ENCODE measurements around the gene UBXN11.

Gene UBXN11
- total RNA-seq, result 31.2 to 60.2 (median 51.6) reads per million in 4 donors

- peak; percentile 80 to 96 (median 89) for DNase-seq
These were observed at the start of gene UBXN11 for GRCh38 chr1:26306290-26307229. TSS of gene UBXN11 (minus strand) at chr1:26306636. CDS start at chr1:26302883, 3,753 bp downstream.

DNA sequence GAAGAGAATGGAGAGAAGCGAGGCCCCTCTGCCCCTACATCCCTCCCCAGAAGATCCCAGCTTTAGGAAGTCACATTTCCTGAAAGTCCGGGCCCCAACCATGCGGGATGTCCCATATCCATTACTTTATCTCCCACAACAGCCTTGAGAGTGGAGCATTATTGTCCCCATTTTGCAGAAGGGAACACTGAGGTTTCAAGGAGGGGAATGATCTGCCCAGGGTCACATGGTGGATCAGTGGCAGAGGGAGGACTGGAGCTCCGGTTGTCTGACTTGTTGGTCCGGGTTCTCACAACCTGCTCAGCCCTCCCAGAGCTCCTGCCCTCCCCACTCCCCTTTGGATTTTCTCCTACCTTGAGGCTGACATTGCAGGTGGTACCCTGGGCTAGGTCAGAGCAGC lies 49.7 kb upstream of the UBXN11 start:
- DNase-seq, result no peak

GRCh38 chr1:26354972-26355371 lies 48.5 kb upstream of the UBXN11 start:
- no peak for DNase-seq

DNA sequence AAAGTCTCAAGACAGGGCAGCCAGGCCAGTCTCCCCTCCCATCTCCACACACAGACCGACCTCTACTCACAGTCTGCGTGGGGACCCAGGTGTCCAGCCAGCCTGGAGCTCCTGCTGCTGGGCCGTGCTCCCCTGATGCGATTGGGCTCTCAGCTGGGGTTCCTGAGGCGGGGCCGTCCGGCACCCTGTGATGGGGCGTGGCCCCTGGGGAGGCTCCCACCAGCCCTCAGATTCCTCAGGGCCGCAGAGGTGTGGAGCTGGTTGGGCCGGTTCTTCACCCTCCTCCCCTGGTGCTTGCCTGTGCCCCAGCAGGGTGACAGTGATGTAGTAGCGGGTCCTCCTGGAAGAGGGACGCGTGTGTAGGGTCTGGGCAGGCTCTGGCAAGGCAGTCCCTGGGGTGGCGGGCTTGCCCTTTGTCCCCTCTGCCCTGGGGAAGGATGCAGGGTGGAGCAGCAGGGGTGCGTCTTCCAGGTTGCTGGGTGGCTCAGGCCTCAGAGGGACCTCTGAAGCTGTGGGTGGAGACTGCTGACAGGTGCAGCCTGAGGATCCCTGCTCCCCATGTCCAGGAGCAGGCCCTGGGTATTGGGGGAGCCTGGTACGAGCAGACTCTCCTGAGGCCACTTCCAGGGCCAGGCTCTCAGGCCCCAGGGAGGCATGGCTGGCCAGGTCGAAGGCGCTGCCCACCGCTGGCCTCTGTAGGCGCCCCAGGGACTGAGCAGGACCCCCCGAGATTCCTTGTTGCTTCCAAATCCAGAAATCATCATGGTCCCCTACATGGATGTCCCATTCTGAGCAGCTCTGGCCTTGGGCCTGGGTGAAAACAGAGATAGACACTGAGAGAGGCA lies 47.8 kb upstream of the UBXN11 start, which contains the start of gene CRYBG2:
TSS of gene CRYBG2 (minus strand) at position 155 of the 845 bp plus-strand sequence. CDS start 7,473 bp downstream, outside the sequence.
- DNase-seq, result no peak

GRCh38 chr1:26353210-26353859 lies 46.9 kb upstream of the UBXN11 start:
- no peak for DNase-seq

DNA sequence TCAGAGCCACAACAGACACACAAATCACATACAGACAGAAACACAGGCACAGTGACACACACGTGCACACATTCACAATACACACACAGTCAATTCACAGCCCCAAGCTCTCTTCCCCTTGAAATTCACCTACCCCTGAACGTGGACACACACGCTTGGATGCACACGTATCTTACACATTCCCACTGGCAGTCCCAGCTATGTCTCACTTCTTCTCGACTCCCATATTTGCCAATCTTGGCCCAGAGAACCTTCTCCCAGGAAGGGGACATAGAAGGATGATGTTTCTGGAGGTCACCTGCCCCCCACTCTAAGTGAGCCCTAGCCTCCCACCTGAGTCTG lies 45.9 kb upstream of the UBXN11 start:
- DNase-seq, result no peak

- no peak for DNase-seq
These were observed 45.3 kb upstream of the UBXN11 start for GRCh38 chr1:26351590-26352337.

- DNase-seq, result no peak
These were observed 44.5 kb upstream of the UBXN11 start for GRCh38 chr1:26350701-26351589.

GRCh38 chr1:26350343-26350700 lies 43.9 kb upstream of the UBXN11 start:
- no peak for DNase-seq

- no peak for DNase-seq
These were observed 43.4 kb upstream of the UBXN11 start for GRCh38 chr1:26349877-26350244.

DNA sequence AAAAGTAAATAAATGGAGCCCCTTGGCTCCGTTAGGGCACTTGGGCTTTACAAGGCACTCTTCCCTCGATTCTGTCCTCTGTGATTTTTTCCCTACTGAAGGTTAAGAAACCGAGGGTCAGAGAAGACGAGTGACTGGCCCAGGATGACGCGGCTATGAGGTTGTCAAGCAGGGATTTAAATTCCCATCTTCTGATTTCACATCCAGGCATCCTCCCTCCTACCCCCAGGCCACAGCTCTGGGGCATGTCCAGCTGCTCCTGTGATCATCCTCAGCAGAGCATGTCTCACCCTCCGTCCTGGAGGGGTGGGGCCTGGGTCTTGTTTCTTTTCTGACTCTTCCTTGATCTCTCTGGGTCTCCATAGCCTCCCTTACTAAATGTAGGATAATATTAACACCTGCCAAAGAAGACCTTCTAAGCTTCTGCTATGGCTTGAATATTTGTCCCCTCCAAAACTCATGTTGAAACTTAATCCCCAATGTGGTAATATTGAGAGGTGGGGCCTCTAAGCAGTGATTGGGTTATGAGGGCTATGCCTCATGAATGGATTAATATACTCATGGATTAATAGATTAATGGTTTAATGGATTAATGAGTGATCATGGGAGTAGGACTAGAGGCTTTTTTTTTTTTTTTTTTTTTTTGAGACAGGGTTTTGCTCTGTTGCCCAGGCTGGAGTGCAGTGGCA lies 42.9 kb upstream of the UBXN11 start:
- no peak for DNase-seq

DNA sequence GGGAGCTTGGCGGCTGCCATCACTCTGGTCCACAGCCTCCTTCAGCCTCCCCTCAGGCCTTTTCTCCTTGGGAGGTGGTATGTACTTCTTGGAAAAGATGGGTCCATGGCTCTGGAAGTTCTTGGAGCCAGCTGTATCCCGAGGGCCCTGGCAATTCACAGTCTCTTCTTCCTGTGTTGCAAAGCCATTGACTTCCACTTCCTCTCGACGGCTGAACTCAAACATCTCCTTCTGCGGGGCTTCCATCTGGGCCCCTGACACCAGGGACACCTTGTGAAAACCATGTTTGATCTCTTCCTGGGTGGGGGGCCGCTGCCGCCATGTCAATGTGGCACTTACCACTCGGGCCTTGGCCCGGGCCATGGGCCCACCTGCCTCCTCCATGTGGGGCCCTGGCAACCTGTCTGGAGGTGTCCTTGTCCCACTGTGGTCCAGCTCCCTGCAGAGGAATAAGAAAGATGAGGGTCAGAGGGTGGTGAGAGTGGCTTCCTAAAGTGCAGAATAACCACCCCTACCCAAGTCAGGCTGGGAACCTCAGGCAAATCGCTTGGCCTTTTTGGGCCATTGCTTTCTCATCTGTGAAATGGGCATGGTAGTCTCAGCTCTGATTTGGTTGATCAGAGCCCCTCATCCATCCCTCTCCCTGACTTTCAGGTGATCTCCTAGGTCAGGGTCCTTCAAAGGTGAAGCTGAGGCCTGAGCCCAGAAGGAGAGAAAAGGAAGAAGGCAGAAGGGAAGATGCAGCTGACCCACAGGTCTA lies 40.0 kb upstream of the UBXN11 start:
- no peak for DNase-seq

DNA sequence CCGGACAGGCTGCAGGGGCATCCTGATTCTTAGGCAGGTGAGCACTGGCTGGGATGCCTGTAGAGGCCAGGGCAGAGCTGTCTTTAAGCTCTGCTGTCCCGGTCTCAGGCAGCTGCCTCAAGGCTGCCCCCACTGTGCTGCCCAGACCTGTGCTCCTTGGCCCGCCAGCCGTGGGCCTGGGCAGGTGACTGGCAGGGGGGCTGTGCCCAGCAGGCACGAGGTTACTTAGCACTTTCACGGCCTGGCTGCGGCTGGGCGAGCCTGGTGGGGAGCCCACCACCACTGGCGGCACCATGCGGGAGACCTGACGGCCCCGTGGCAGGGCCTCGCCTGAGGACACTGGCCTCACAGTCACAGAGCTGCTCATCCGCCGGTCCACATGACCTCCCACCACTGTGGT lies 39.3 kb upstream of the UBXN11 start:
- no peak for DNase-seq

- DNase-seq, result no peak
These were observed 37.9 kb upstream of the UBXN11 start for GRCh38 chr1:26344147-26344920.

DNA sequence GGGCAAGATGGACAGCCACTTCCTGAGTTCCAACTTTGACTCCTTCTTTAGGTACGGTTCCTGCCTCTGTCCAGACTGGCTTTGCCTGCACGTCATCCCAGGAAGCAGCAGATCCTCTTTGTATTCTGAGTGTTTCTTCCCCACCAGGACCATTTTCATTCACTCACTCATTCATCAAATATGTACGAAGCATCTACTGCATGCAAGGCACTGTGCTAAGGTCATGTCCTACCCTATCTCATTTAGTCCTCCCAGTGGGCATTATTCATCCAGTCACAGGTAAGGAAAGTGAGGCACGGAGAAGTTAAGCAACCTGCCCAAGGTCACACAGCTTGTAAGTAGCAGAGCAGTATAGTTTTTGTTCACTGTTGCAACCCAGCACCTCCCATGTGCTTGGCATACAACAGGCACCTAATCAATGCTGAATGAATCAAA lies 33.6 kb upstream of the UBXN11 start:
- DNase-seq, result no peak

DNA sequence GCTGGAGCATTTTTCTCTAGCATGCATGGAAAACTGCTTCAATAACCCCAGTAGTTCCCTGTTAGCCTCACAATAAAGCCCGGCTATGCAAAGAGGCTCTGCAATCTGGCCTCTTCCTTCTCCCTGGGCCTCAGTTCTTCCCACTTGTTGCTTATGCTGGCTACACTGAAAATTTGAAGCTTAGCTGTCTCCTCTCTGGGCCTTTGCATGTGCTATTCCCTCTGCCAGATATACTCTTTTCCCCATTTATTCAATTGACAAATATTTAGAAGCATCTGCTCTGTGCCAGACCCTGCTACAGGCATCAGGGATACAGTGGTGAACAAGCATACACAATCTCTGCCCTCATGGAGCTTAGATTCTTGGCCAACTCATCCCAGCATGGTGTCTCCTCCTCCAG lies 32.2 kb upstream of the UBXN11 start:
- DNase-seq, result no peak

GRCh38 chr1:26337625-26338024 lies 31.2 kb upstream of the UBXN11 start:
- no peak for DNase-seq

- DNase-seq, result no peak
These were observed 30.7 kb upstream of the UBXN11 start for GRCh38 chr1:26337206-26337535.
